HG03025 (cell line): ENCODE data around the gene RINL.
"Not testable (repeated sequence)": the region's sequence is repeated elsewhere in the genome, so short reads cannot be mapped to it uniquely, and the experiment has no call there.

ENCODE experiments used
- ATAC-seq: cut with Tn5 transposase; IDR thresholded peaks from one replicate; pipeline ENCODE4 v1.9.1; 2021; ENCODE audit warnings: mild to moderate bottlenecking, moderate library complexity; ENCODE audit not compliant: unreplicated experiment, low FRiP score

The RINL gene

DNA sequence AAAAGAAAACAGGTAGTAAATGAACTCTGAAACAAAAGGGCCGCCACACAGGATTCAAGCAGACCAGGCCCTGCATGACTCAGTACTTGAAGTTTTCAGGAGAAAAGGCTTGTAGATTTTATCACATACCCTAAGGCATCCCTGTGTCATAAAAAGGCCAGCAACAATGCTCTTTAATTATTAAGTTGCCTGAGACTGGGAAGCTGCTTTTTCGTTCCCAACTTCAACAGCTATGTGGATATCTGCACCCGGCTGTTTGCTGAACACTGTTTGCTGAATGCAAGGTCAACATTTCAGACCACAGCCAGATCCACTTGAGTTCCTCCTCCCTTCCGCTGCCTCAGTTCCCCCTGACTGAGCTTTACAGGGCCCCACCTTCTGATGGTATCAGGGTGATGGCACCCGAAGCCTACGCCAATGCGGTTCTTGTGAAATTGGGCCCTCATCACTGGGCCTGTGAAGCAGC, 40.4 kb downstream of the RINL start:
- no peak for ATAC-seq

- no peak for ATAC-seq
Observed at GRCh38 chr19:38836983-38837626, 41.0 kb downstream of the RINL start.

GRCh38 chr19:38836159-38836982, 41.7 kb downstream of the RINL start:
- no peak for ATAC-seq

GRCh38 chr19:38834590-38834989, 43.5 kb downstream of the RINL start:
- ATAC-seq = no peak

- ATAC-seq = no peak
Observed at GRCh38 chr19:38834104-38834490, 44.0 kb downstream of the RINL start.

GRCh38 chr19:38833092-38833425, 45.0 kb downstream of the RINL start:
- no peak for ATAC-seq

GRCh38 chr19:38831142-38831605, 46.9 kb downstream of the RINL start:
- ATAC-seq = peak; percentile 33

DNA sequence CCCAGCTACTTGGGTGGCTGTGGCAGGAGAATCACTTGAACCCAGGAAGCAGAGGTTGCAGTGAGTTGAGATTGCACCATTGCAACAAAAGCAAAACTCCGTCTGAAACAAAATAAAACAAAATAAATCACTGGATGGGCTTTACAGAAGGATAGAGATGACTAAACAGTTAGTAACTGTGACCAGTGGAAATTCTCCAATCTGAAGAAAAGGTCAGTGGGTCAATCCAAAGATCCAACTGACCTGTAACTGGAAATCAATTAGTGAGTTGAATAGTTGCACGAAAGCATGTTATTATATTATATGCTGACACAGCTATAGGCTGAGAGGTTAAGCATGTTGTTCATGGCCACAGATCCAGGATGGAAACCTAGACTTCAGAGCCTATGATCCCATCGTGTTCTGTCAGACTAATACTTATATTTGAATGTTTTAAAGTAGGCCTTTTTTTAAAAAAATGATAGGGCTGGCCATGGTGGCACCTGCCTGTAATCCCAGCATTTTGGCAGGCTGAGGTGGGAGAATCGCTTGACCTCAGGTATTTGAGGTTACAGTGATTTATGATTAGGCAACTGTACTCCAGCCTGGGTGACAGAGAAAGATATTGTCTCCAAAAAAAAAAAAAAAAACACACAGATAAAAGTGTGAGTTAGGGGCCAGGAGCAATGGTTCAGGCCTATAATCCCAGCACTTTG, 47.9 kb downstream of the RINL start:
- no peak for ATAC-seq

DNA sequence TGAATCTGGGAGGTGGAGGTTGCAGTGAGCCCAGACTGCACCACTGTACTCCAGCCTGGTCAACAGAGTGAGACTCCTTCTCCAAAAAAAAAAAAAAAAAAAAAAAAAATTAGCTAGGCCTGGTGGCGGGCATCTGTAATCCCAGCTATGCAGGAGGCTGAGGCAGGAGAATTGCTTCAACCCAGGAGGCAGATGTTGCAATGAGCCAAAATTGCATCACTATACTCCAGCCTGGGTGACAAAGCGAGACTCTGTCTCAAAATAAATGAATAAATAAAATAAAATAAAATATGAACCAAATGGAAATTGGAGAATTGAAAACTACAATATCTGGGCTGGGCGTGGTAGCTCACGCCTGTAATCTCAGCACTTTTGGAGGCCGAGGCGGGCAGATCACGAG, 48.9 kb downstream of the RINL start:
- not testable (repeated sequence) for ATAC-seq

DNA sequence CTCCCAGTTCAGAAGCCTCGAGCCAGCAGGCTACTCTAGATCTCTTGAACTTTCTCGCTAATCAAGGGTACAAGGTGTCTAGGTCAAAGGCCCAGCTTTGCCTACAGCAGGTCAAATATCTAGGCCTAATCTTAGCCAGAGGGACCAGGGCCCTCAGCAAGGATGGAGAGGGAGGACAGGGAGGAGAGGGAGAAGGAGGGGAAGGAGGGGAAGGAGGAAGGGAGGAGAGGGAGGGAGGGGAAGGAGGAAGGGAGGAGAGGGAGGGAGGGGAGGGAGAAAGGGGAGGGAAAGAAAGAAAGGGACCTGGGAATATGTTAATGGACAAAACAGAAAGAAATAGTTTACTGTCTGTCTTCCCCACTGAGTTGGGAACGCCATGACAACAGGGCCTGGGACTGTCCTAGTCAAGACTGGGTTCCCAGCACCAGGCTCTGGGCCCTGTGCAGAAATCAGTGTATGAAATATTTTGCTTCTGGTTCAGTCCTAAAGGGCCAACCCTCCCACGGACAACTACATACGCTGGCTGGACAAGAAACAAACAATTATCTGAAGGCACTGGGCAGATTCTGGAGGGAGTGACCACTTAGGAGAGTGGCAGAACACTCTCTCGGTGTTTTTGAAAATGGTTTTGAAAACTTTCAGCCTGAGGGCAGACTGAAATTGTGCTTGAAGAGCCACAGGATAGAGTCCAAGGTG, 51.1 kb downstream of the RINL start:
- no peak for ATAC-seq

DNA sequence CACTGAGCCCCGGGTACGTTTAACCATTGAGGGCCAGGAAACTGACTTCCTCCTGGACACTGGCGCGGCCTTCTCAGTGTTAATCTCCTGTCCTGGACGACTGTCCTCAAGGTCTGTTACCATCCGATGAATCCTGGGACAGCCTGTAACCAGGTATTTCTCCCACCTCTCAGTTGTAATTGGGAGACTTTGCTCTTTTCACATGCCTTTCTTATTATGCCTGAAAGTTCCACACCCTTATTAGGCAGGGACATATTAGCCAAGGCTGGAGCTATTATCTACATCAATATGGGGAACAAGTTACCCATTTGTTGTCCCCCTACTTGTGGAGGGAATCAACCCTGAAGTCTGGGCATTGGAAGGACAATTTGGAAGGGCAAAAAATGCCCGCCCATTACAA, 52.1 kb downstream of the RINL start:
- not testable (repeated sequence) for ATAC-seq

DNA sequence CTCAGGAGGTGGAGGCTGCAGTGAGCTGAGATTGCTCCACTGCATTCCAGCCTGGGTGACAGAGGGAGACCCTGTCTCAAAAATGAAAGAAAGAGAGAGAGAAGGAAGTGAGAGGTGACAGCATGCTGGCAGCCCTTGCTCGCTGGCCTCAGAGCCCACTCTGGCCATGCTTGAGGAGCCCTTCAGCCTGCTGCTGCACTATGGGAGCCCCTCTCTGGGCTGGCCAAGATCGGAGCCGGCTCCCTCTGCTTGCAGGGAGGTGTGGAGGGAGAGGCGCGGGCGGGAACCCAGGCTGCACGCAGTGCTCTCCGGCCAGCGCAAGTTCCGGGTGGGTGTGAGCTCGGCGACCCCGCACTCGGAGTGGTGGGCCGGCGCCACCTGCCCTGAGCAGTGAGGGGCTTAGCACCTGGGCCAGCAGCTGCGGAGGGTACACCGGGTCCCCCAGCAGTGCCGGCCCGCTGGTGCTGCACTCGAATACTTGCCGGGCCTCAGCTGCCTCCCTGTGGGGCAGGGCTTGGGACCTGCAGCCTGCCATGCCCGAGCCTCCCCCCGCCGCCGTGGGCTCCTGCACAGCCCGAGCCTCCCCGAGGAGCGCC, 56.7 kb downstream of the RINL start:
- not testable (repeated sequence) for ATAC-seq

- no peak for ATAC-seq
Observed at GRCh38 chr19:38819231-38819920, 58.7 kb downstream of the RINL start.
